Measurements from ENCODE around the gene AUTS2. TPM values are rescaled to one million over a fixed set of nuclear protein-coding genes. Genes with fewer than 3 reads are reported as not detected.

The AUTS2 gene
- total and polyA plus RNA-seq, 10 of the 15 experiments (the other 5 are each of a cell fraction or from before 2014, with no cell fraction given) = 6.4 to 55.6 (median 21.6) TPM

DNA sequence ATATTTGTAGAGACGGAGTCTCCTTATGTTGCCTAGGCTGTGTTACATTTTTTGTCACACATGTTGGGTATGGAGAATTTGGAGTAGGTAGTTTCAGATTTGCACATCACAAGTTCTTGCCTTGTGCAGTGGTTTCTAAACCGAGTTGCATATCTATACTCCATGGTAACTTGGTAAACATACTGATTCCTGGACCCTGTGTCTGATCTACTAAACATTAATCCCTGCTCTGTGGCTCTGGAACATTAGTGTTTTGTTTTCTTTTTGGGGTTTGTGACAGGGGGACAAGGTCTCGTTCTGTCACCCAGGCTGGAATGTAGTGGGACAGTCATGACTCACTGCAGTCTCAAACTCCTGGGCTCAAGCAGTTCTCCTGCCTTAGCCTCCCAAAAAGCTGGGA, 24.7 kb downstream of the AUTS2 start:
- Histone ChIP-seq H3K27ac (ENCODE audit: control insufficient read depth, insufficient read depth) (no peak overlapping the region), H3K79me2 (ENCODE audit: control insufficient read depth, insufficient read depth, low read length) (peaks cover 2% of the 10 kb centered on the region), H3K36me3 (ENCODE audit: control insufficient read depth in 2 of 2, insufficient read depth in 2 of 2, low read length in 1 of 2) (no peaks in the 10 kb centered on the region), H3K4me3 (no peak overlapping the region), H3K4me2 (ENCODE audit: control insufficient read depth, insufficient read depth) (no peak overlapping the region), H2AFZ (ENCODE audit: control insufficient read depth, low read depth, low read length) (no peak overlapping the region), H4K20me1 (ENCODE audit: control insufficient read depth, insufficient read depth) (no peaks in the 10 kb centered on the region), H3K9ac (ENCODE audit: control insufficient read depth, insufficient read depth, low read length) (no peak overlapping the region), H3K27me3 (replicated peaks in 1 of 2; ENCODE audit: control insufficient read depth in 2 of 2, insufficient read depth in 2 of 2, low read length in 1 of 2) (no peaks in the 10 kb centered on the region), H3K4me1 (ENCODE audit: control insufficient read depth, insufficient read depth, low read length) (0 out of 2 replicates have a peak, but pooled peaks cover 7% of the 10 kb centered on the region), H3K9me3 (replicated peaks; ENCODE audit: control insufficient read depth, insufficient read depth, low read length) (no peaks in the 10 kb centered on the region)
- ChIA-PET RAD21 (ENCODE audit: unreplicated experiment) (no interaction called here), CTCF (interaction anchor here (1.4 kb wide), 1 partner anchor 19 kb away, joined by 3 read pairs; no protein-coding TSS in a partner anchor), SMC1A (ENCODE audit: uncharacterized antibody, unreplicated experiment) (interaction anchor here (2.2 kb wide), 1 partner anchor 16 kb away, joined by 10 read pairs; no protein-coding TSS in a partner anchor), POLR2A (no interaction called here)
- no peak for DNase-seq (ENCODE audit: low read depth, low spot score)
- WGBS (ENCODE audit: insufficient coverage, insufficient replicate concordance, low lambda C conversion rate, missing lambda C conversion rate) = 8% methylated on average over 3 of the region's 3 CpGs
- peak; percentile 80 for ATAC-seq
- BruUV-seq (replicated peaks) = no TSS peak
- intact Hi-C loops (cut with micrococcal nuclease; ENCODE audit: unreplicated experiment) = no loop called here
- no peak for TF ChIP-seq RUNX3 (IDR thresholded peaks at IDR 0.05; ENCODE audit: low read length)
- TF ChIP-seq ZBTB11 (CRISPR knock-in tag; IDR thresholded peaks at IDR 0.05) = no peak
- no peak for TF ChIP-seq MTA2 (IDR thresholded peaks at IDR 0.05; ENCODE audit: low read depth)
- peak in 1 of 2 experiments; percentile 48; a peak in 3 of 4 replicates for TF ChIP-seq IKZF2 (IDR thresholded peaks at IDR 0.05)
- TF ChIP-seq KDM1A (IDR thresholded peaks at IDR 0.05; ENCODE audit: borderline replicate concordance) = no peak
- no peak for TF ChIP-seq SMAD5 (IDR thresholded peaks at IDR 0.05; ENCODE audit: low read depth)
- 0 out of 2 replicates have a peak, but pooled peaks have one; percentile 27 for TF ChIP-seq IKZF1 (conservative IDR thresholded peaks at IDR 0.05)
- no peak for TF ChIP-seq CHD1 (IDR thresholded peaks at IDR 0.05; ENCODE audit: low read depth, low read length)
- TF ChIP-seq, protein P1, sequence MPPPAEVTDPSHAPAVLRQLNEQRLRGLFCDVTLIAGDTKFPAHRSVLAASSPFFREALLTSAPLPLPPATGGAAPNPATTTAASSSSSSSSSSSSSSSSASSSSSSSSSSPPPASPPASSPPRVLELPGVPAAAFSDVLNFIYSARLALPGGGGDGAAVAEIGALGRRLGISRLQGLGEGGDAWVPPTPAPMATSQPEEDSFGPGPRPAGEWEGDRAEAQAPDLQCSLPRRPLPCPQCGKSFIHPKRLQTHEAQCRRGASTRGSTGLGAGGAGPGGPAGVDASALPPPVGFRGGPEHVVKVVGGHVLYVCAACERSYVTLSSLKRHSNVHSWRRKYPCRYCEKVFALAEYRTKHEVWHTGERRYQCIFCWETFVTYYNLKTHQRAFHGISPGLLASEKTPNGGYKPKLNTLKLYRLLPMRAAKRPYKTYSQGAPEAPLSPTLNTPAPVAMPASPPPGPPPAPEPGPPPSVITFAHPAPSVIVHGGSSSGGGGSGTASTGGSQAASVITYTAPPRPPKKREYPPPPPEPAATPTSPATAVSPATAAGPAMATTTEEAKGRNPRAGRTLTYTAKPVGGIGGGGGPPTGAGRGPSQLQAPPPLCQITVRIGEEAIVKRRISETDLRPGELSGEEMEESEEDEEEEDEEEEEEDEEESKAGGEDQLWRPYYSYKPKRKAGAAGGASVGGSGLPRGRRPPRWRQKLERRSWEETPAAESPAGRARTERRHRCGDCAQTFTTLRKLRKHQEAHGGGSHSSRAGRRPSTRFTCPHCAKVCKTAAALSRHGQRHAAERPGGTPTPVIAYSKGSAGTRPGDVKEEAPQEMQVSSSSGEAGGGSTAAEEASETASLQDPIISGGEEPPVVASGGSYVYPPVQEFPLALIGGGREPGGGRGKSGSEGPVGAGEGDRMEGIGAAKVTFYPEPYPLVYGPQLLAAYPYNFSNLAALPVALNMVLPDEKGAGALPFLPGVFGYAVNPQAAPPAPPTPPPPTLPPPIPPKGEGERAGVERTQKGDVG (CRISPR knock-in tag; IDR thresholded peaks at IDR 0.05) = no peak
- no peak for TF ChIP-seq SREBF1 (IDR thresholded peaks at IDR 0.05; ENCODE audit: low read length)
- no peak for FAIRE-seq
- in situ Hi-C loops (cut with MboI) = no loop called here

All from GM12878 (cell line).